Ectodermal cell (in vitro differentiated cells): ENCODE results near the gene MED13L.

Source experiments
- H3K27ac ChIP-seq: 2 replicates; pipeline ENCODE4 v1.7.0; 2013; ENCODE audit warnings: mild to moderate bottlenecking, low read depth, low read length; ENCODE audit not compliant: insufficient read depth, poor library complexity, severe bottlenecking
- H3K27me3 ChIP-seq: 2 replicates; pipeline ENCODE4 v1.7.0; 2013; ENCODE audit warnings: mild to moderate bottlenecking, low read length; ENCODE audit not compliant: insufficient read depth, control insufficient read depth, poor library complexity, severe bottlenecking
- H3K36me3 ChIP-seq: one replicate; pipeline ENCODE4 v1.7.0; 2013; ENCODE audit warnings: low read length; ENCODE audit not compliant: control insufficient read depth, insufficient read depth
- H3K4me1 ChIP-seq: one replicate; pipeline ENCODE4 v1.7.0; 2013; ENCODE audit warnings: low read length; ENCODE audit not compliant: control insufficient read depth, insufficient read depth
- H3K4me3 ChIP-seq: 2 replicates; pipeline ENCODE4 v1.7.0; 2013; ENCODE audit warnings: low read depth, low read length, control low read depth; ENCODE audit not compliant: insufficient read depth
- H3K9me3 ChIP-seq: 2 replicates; pipeline ENCODE4 v1.7.0; 2013; ENCODE audit warnings: mild to moderate bottlenecking, low read length, moderate library complexity; ENCODE audit not compliant: control insufficient read depth
- WGBS, 2 experiments: methylation state at CpG; one replicate each; pipeline ENCODE4 v1.1.7; 2013; ENCODE audit warnings: missing lambda C conversion rate in 2 of 2; 5-methylcytosine and 5-hydroxymethylcytosine counted together

The MED13L gene

GRCh38 chr12:116146386-116146785 is 131.1 kb downstream of the MED13L start:
- H3K4me3 ChIP-seq, result no peak overlapping the region
- WGBS, 2 experiments, result 89 to 94% methylated on average over 8 of the region's 8 CpGs
- no peaks in the 10 kb centered on the region for H3K36me3 ChIP-seq
- H3K9me3 ChIP-seq, result no peaks in the 10 kb centered on the region
- peaks cover 14% of the 10 kb centered on the region for H3K4me1 ChIP-seq
- no peaks in the 10 kb centered on the region for H3K27me3 ChIP-seq
- no peak overlapping the region for H3K27ac ChIP-seq

GRCh38 chr12:116145451-116145850 is 132.0 kb downstream of the MED13L start:
- H3K4me1 ChIP-seq, result peaks cover 14% of the 10 kb centered on the region
- H3K27me3 ChIP-seq, result no peaks in the 10 kb centered on the region
- no peak overlapping the region for H3K27ac ChIP-seq
- H3K4me3 ChIP-seq, result no peak overlapping the region
- H3K36me3 ChIP-seq, result no peaks in the 10 kb centered on the region
- no peaks in the 10 kb centered on the region for H3K9me3 ChIP-seq
- 95 to 98% methylated on average over 3 of the region's 3 CpGs for WGBS, 2 experiments

GRCh38 chr12:116144384-116144783 is 133.1 kb downstream of the MED13L start:
- no peaks in the 10 kb centered on the region for H3K9me3 ChIP-seq
- H3K4me1 ChIP-seq, result peaks cover 14% of the 10 kb centered on the region
- H3K27ac ChIP-seq, result no peak overlapping the region
- H3K36me3 ChIP-seq, result no peaks in the 10 kb centered on the region
- no peak overlapping the region for H3K4me3 ChIP-seq
- no peaks in the 10 kb centered on the region for H3K27me3 ChIP-seq
- 89 to 90% methylated on average over 1 of the region's 1 CpG for WGBS, 2 experiments

GRCh38 chr12:116143909-116144308 is 133.6 kb downstream of the MED13L start:
- peaks cover 14% of the 10 kb centered on the region for H3K4me1 ChIP-seq
- H3K9me3 ChIP-seq, result no peaks in the 10 kb centered on the region
- no peak overlapping the region for H3K4me3 ChIP-seq
- no peaks in the 10 kb centered on the region for H3K36me3 ChIP-seq
- no peaks in the 10 kb centered on the region for H3K27me3 ChIP-seq
- 80 to 100% methylated on average over 1 of the region's 1 CpG for WGBS, 2 experiments
- H3K27ac ChIP-seq, result no peak overlapping the region

- Histone ChIP-seq H3K27ac (no peak overlapping the region), H3K4me3 (no peak overlapping the region), H3K9me3 (no peaks in the 10 kb centered on the region), H3K4me1 (peaks cover 18% of the 10 kb centered on the region), H3K27me3 (no peaks in the 10 kb centered on the region), H3K36me3 (no peaks in the 10 kb centered on the region)
- 93 to 94% methylated on average over 8 to 9 of the region's 9 CpGs for WGBS, 2 experiments
Measured at GRCh38 chr12:116142936-116143898, 134.3 kb downstream of the MED13L start.

GRCh38 chr12:116141833-116142162 is 135.7 kb downstream of the MED13L start:
- Histone ChIP-seq H3K4me3 (no peak overlapping the region), H3K27ac (no peak overlapping the region), H3K4me1 (peaks cover 18% of the 10 kb centered on the region), H3K36me3 (no peaks in the 10 kb centered on the region), H3K9me3 (no peaks in the 10 kb centered on the region), H3K27me3 (no peaks in the 10 kb centered on the region)
- 92 to 95% methylated on average over 2 of the region's 2 CpGs for WGBS, 2 experiments

- Histone ChIP-seq H3K27ac (no peak overlapping the region), H3K27me3 (no peaks in the 10 kb centered on the region), H3K36me3 (no peaks in the 10 kb centered on the region), H3K9me3 (no peaks in the 10 kb centered on the region), H3K4me1 (peaks cover 18% of the 10 kb centered on the region), H3K4me3 (no peak overlapping the region)
- WGBS, 2 experiments, result 75 to 87% methylated on average over 3 to 4 of the region's 4 CpGs
Measured at GRCh38 chr12:116141110-116141832, 136.2 kb downstream of the MED13L start.

GRCh38 chr12:116140529-116140928 is 137.0 kb downstream of the MED13L start:
- 88 to 92% methylated on average over 4 of the region's 4 CpGs for WGBS, 2 experiments
- H3K27me3 ChIP-seq, result no peaks in the 10 kb centered on the region
- H3K4me3 ChIP-seq, result no peak overlapping the region
- H3K4me1 ChIP-seq, result peaks cover 18% of the 10 kb centered on the region
- H3K9me3 ChIP-seq, result no peaks in the 10 kb centered on the region
- no peak overlapping the region for H3K27ac ChIP-seq
- no peaks in the 10 kb centered on the region for H3K36me3 ChIP-seq

GRCh38 chr12:116138781-116139180 is 138.7 kb downstream of the MED13L start:
- H3K36me3 ChIP-seq, result no peaks in the 10 kb centered on the region
- no peak overlapping the region for H3K27ac ChIP-seq
- H3K27me3 ChIP-seq, result no peaks in the 10 kb centered on the region
- H3K9me3 ChIP-seq, result no peaks in the 10 kb centered on the region
- H3K4me3 ChIP-seq, result no peak overlapping the region
- peaks cover 8% of the 10 kb centered on the region for H3K4me1 ChIP-seq

- H3K27me3 ChIP-seq, result no peaks in the 10 kb centered on the region
- H3K27ac ChIP-seq, result no peak overlapping the region
- H3K9me3 ChIP-seq, result no peaks in the 10 kb centered on the region
- H3K4me3 ChIP-seq, result no peak overlapping the region
- peaks cover 7% of the 10 kb centered on the region for H3K4me1 ChIP-seq
- H3K36me3 ChIP-seq, result no peaks in the 10 kb centered on the region
- 63 to 76% methylated on average over 2 of the region's 2 CpGs for WGBS, 2 experiments
Measured at GRCh38 chr12:116138364-116138763, 139.1 kb downstream of the MED13L start.
